Femur (tissue), 1 donor: ENCODE results near the gene CITED2.
"Not testable (repeated sequence)": the region's sequence is repeated elsewhere in the genome, so short reads cannot be mapped to it uniquely, and the experiment has no call there.

Experiments used
- DNase-seq: peaks from one replicate; pipeline ENCODE4 v3.0.0-alpha.2; 2017

Gene CITED2

DNA sequence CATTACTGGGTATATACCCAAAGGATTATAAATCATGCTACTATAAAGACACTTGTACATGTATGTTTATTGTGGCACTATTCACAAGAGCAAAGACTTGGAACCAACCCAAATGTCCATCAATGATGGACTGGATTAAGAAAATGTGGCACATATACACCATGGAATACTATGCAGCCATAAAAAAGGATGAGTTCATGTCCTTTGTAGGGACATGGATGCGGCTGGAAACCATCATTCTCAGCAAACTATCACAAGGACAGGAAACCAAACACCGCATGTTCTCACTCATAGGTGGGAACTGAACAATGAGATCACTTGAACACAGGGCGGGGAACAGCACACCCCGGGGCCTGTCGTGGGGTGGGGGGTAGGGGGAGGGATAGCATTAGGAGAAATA is 10.7 kb downstream of the CITED2 start:
- not testable (repeated sequence) for DNase-seq

DNA sequence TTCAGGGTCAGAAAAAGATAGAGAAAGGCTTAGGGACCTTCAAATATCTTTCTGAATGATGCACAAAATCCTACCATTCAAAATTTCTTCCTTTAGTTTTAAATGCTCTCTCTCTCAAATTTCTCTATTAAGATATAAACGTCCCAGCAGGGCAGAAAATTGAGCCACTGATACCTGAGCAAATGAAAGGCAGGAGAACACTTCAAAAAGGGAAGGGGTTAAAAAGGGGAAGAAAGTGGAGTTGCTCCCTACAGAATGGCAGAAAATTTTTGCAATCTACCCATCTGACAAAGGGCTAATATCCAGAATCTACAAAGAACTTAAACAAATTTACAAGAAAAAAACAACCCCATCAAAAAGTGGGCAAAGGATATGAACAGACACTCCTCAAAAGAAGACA is 11.3 kb downstream of the CITED2 start:
- not testable (repeated sequence) for DNase-seq

DNA sequence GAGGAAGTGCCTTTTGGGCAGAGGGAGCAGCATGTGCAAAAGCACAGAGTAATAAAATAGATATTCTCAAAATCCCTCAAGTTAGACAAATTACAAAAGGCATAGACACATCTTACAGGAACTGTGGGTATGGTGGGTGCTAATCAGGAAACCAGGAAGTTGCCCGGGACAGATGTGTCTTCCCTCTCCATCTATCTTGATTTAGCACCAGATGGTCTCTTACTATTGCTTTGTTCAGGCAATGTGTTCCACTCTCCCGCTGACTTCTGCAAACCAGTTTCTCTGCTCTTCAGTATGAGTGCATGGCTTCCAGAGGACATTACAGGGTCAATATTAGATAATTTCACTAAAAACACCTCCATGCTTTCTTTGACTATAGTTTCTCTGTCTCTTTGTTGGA is 13.2 kb downstream of the CITED2 start:
- DNase-seq = no peak

DNA sequence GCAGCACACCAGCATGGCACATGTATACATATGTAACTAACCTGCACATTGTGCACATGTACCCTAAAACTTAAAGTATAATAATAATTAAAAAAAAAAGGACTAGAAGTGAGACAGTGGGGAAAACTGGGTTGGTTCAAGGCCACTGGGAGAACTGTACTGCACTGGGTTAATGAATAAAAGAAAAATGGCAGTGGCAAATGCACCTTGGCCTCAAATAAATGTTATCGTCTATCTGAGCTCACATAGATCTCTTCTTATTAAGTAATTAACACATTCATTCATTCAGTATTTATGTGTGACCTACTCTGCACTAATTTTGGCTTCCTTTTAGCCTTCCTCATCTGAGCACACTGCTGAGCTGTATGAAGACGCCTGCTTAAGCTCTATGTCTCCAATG is 17.5 kb downstream of the CITED2 start:
- DNase-seq = no peak

DNA sequence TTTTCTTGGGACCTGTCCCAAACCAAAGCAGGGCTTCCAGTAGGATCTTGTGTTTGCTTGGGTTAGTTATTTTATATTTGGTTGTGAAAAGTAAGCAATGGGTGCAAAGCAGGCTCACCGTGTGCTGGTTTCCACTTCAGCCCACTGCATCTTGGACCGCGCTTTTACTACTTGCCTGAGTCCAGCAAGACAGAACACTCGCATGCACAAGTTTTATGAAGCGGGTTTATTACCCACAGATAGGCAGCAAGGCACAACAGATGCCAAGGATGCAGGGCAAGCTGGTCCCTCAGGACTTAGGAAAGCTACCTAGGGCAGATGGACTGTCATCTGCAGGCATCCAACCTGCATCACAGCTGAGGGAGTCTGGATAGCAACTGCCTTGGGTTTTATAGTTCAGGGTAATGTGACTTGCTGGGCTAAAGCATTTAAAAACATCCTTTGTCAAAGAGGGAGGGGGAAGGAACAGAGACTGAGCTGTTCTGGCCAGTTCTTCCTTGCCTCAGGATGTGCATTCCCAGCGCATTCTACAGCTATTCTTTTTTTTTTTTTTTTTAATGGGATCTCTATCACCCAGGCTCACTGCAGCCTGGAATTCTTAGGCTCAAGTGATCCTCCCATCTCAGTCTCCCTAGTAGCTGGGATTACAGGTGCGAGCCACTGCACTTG is 18.5 kb downstream of the CITED2 start:
- no peak for DNase-seq

DNA sequence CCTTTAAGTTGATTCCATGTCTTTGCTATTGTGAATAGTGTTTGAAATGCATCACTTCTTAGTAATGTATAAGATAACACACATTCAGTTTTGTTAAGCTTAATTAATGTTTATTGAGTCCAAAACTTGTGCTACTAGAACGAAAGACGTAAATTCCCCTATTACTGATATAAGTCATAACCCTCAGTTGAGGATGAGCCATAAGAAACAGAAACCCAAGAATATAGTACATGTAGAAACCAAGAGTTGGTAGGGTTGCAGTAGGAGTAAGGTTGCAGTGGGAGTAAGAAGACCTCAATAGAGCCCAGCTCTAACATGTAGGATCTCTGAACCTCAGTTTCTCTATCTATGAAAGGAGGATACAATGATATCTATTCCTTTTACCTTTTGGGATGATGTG is 19.3 kb downstream of the CITED2 start:
- DNase-seq = no peak

DNA sequence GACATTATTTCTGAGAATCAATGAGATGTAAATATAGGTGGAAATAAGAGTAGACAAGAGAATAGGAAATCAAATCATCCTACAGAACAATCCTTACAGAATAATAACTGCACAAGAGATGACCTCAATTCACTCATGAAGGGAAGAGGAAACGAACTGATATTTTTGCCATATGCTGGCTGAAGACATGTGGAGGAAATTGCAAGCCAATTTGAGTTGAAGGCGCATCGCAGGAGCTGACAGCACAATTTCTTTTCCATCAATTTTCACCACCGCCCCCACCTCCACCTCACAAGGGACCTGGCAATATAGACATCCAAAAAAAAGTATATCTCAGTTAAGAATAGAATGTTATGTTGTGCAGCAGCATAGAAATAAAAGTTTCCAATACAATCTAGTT is 20.3 kb downstream of the CITED2 start:
- DNase-seq = no peak

DNA sequence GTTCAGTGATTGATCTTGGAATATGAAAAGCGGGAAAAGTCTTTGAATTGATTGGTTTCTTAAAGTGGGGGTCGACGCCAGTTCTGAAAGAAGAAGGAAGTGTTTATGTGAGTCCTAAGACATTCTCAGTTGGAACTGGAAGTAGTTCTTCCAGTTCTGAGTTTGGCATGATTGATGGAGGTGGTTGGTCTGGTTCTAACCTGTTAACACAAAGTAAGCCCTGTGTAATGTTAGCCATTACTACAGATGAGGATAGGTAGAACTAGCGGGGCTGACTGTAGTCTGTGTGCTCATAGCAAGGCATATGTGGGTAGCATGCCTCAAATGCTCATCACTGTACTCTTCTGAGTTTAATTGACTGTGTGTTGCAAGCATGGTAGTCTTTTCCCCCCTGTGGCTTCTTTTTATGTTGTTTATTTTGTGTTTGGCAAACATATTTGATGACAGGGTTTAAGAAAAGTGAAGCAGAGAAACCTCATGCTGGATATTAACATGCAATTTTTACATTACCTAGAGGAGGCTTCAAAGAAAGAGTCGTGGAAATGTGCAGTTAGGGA is 24.9 kb downstream of the CITED2 start:
- no peak for DNase-seq

DNA sequence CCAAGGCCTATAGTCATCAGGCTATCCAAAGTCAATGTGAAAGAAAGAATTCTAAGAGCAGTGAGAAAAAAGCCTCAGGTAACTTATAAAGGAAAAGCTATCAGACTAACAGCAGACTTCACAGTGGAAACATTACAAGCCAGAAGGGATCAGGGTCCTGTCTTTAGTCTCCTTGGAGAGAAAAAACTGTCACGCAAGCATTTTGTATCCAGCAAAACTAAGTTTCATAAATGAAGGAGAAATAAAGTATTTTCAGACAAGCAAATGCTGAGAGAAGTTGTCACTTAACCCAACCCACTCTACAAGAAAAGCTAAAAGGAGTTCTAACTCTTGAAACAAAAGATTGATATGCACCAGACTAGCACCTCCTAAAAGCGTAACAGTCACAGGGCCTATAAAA is 28.1 kb downstream of the CITED2 start:
- DNase-seq = no peak

DNA sequence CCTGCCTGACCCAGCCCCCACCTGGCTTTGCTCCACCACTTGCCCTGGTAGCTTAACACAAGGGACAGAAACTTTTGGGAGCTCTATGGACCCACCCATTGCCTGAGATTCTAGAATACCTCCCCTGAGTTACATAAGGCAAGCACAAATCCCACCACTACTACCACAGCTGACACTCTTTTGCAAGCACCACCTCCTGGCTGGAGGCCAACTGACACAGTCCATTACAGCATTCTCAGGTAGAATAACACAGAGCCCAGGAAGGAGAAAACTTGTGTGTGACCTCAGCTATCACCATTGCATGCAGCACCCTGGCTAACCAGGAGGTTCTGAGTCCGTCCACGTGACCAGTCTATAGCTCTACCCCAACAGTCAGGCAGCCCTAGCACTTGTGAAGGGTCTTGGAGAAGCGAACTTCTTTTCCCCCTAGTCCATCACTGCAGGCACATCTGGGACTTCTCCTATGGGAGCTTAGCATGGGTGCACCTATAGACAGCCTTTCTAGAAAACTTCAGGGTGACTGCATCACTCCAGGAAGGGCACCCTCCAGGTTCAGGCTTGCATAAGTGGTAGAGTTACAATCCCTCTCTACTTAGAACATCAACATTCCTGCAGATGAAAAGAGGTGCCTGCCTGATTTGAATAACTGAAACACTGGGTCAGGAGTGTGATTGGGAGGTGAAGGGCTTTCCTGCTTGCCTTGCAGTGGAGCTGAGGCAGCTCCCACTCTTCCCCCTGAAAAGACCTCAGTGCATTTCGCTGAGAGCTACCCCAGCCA is 30.1 kb downstream of the CITED2 start:
- DNase-seq = no peak

DNA sequence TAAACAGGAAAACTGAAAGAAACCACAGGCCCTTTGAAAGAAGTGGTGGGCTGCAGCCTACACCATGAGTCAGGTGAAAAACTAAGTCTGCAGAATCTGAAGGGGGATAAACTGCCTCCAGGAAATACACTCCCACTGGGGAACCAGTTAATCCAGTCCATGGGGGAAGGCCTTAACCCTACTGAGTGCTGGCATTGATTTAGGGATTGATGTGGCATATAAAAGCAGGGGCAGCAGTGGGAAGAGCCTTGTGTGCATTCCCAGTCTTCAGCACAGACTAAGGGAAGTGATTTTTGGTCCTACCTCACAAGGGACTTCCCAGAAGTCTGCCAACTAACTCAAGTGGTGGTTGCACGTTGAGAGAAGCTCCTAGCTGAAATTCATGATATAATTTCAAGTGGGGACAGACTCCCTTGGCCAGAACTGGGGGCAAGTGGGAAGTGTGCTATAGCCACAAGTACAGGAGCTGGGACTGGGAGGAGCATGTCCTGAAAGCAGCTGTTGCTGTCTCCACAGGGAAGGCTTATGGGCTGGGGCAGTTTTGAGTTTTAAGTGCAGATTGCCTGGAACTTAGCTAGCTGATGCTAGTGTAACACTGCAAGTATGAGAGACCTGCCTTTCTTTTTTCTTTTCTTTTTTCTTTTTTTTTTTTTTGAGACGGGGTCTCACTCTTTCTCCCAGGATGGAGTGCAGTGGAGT is 31.2 kb downstream of the CITED2 start:
- DNase-seq = no peak

DNA sequence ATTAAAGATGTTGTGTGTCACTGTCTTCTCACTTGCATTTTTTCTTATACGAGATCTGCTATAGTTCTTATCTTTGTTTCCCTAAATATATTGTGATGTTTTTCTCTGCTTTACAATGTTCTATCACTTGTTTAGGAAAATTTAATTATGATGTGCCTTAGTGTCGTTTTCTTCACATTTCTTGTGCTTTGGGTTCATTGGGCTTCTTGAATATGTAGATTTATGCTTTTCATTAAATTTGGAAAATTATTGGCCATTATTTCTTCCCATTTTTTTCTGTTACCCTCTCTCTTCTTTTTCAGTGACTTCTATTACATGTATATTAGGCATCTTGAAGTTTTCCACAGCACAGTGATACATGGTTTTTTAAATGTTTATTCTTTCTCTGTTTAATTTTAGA is 33.4 kb downstream of the CITED2 start:
- DNase-seq = no peak

DNA sequence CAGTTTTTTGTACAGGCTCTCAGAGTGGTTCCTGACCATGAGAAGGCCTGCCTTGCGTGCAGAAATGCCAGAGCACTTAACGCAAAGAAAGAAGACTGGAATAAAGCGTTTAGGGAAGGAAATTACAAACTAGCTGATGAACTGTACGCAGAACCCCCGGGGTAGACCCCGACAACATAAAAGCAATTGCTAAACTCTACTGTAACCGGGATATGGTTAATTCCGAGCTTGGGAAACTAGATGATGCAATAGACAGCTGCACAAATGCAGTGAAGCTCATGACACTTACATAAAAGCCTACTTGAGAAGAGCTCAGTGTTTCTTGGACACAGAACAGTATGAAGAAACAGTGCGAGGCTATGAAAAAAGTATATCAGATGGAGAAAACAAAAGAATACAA is 35.7 kb downstream of the CITED2 start:
- DNase-seq = no peak

DNA sequence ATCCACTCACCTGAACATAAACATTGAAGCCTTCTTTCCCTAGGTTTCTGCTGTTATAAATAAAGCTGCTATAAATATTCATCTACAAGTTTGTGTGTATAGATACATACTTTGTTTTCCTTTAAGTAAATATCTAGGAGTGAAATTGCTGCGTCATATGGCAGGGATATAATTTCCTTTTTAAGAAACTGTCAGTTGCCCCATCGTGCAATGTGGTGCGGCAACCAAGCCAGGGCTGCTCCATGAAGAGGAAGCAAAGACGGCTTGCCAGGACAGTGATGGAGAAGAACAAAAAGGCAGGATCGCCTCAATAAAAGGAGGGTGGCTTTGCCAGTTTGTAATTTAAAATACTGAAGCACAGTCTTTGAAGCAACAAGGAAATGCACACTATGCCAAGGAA is 36.6 kb downstream of the CITED2 start:
- DNase-seq = no peak

DNA sequence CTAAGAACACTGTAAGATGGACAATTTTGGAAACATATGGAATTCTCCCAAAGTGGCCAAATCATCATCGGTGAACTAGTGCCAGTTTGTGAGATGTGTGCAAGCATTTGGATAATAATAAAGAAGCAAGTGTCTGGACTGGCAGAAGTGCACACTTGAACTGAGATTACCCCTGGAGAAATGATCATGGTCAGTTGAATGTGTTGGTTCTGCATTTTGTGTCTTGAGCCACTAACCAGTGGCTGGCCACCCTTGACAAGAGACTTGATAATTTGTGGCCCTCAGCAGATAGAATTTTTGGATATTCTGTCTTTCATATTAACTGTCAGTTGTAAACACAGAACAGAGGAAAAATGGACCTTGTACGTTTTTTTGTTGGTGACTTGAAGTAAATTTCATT is 37.4 kb downstream of the CITED2 start:
- no peak for DNase-seq

DNA sequence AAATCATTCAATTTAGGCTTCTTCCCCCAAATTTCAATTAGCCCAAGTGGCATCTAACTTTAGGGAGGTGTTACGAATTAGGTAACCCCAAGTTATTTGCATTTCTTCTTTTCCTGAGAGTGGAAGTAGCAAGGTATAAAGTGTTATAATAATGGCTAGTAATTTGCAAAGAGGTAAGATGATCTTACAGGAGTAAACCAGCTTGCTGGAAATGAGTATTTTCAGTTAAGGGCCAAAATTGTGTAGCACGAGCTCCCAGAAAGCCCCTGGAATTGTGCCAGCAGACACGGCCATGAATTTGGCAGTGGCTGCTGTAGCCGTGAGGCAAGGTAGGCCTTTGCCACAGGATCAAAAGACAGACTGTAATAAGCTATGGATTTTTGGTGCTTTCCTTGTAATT is 38.0 kb downstream of the CITED2 start:
- DNase-seq = no peak

DNA sequence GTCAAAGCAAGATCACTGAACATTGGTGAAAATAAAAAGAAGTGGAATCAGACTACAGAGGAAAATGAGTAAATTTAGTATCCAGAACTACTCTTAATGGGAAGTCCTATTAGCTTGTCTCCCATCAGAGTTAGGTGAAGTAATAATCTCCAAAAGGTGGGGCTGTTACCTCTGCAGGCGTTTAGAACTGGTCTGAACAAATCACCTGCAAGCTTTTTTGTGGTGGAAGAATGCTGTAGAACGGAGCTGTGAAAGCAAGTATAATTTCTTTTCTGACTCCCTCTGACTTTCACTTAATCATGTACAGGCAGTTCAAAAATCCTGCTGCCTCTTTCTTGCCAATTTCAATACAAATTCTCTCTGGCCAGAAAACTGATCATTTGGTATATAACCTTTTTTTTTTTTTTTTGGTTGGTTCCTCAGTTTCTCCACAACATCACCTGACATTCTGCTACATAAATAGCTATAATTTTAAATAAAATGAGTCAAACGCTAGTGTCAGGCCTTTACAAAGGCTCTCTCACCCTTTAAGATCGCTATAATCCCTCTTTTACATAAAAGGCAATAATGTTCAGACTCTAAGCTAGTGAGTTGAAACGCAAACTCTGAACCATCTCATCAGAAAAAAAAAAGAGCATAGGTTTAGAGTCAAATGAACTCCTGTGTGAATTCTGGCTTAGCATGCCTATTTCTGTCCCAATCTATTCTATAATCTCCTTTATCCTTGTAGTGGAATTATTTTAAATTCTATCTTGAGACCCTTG is 38.8 kb downstream of the CITED2 start:
- DNase-seq = no peak

DNA sequence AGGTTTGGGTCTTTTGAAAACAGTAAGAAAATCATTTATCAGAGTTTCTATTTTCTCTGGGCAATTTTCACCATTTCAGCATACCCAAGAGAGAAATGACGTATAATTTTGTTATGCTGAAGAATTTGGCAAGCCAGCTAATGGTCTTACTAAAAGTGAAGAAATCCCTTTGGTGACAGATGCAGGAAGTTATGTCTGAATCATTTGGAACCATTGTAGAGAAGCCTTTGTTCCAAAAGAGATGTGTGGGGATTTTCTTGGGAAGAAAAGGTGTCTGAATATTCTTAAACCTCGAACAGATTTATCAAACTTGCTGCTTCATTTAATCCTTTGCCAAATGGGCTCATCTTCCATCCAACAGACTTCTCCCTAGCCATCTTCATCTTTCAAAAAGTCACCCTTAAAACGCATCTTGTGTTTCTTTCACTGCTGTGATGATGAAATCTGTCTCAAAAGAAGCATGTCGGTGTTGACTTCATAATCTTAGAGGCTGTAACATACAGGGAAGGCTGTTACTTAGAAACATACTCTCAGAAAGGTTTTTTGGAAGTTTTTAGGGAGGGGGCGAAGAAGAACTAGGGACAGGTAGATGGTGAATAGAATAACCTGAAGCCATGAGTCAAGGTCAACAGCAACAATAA is 39.5 kb downstream of the CITED2 start:
- no peak for DNase-seq

DNA sequence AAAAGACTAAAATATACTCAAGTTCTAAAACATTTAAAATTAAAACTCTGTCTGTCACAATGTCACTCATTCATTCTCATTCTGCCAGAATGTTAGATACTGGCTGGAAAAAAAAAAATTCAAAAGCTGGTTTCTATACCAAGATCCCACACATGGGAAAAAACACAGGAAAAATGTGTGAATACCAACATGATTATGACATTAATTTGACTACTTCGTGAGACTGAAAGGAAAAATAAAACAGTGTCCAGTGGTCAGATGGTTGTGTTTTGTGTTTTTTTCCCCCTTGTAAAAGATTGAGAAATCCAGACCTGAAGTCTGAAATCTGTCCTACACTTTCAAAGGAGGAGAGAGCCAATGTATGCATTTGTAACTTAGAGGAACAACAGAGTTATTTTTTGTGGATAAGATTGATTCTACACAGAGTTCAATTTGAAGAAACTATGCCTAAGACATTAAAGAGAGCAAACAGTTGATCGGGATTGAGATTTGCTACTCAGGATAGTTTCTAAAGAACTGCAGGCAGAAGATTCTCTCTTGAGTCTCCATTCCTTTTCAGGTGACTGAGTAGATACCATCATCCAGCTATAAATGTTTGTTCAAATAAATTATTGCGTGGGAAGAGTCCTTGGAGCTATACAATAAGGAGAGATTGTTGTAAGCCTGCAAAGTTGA is 43.5 kb downstream of the CITED2 start:
- no peak for DNase-seq

DNA sequence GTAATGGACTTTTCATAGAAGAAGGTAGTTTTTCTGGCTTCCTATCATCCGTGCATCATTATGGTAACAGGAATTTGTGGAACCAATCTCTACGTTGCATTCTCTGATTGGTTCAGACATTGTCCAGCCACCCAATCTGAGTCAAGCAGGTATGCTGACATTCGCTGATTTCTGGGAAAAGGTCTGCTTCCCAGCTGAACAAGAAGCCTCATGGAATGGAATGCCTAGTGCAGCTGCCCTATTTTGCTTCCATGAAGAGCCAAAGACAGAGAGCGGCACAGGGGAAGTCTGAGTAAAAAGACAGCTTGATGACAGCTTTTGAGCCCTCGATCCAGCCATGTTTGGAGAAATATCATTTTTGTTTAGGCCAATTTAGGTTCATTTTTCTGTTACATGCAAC is 44.1 kb downstream of the CITED2 start:
- no peak for DNase-seq

DNA sequence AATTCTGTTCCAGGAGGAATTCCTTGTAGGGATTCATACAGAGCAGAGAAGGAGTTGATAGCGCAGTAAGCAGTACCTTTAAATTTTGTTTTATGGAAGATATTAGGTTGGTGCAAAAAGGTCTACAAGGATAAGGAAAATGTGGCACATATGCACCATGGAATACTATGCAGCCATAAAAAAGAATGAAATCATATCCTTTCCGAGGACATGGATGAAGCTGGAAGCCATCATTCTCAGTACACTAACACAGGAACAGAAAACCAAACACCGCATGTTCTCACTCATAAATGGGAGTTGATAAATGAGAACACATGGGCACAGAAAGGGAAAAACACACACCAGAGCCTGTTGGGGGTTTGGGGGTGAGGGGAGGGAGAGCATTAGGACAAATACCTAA is 45.2 kb downstream of the CITED2 start:
- DNase-seq = no peak

DNA sequence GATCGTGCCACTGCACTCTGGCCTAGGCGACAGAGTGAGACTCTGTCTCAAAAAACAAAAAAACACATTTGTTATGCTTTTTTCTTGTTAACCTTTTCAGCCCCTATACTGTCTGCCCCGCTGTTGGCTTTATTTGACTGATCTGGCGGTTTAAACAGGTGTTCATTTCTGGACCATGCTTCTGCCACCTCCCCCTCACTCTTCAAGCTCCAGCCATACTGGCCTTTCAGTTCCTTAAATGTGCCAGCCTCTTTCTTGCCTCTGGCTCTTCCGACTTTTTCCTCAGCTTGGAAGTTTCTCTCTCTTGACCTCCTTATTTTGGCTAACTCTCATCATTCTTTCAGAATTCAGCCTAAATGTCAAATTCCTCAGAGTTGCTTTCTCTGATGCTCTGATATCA is 47.4 kb downstream of the CITED2 start:
- no peak for DNase-seq
